Measurements from ENCODE around the gene PTPN1.

GRCh38 chr20:50484271-50484976 lies 25.8 kb upstream of the PTPN1 start:
- TF ChIP-seq, protein P1, sequence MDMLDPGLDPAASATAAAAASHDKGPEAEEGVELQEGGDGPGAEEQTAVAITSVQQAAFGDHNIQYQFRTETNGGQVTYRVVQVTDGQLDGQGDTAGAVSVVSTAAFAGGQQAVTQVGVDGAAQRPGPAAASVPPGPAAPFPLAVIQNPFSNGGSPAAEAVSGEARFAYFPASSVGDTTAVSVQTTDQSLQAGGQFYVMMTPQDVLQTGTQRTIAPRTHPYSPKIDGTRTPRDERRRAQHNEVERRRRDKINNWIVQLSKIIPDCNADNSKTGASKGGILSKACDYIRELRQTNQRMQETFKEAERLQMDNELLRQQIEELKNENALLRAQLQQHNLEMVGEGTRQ (IDR thresholded peaks at IDR 0.05; ENCODE audit: borderline replicate concordance, low read depth, low read length): no peak
- TF ChIP-seq EP300 (IDR thresholded peaks at IDR 0.05; ENCODE audit: borderline replicate concordance in 1 of 2, low read depth in 1 of 2, low read length in 1 of 2) (no peak), POLR2AphosphoS5 (IDR thresholded peaks at IDR 0.05; ENCODE audit: low read depth, low read length) (no peak), EZH2phosphoT487 (IDR thresholded peaks at IDR 0.05; ENCODE audit: borderline replicate concordance, low read depth) (no peak), REST (IDR thresholded peaks at IDR 0.05; ENCODE audit: low read depth, low read length) (no peak), SMC3 (IDR thresholded peaks at IDR 0.05; ENCODE audit: low read depth, low read length) (no peak), MEF2A (IDR thresholded peaks at IDR 0.05; ENCODE audit: borderline replicate concordance, low read depth) (no peak), TAF1 (IDR thresholded peaks at IDR 0.05; ENCODE audit: borderline replicate concordance, low read depth, low read length) (no peak), ZBTB33 (IDR thresholded peaks at IDR 0.05; ENCODE audit: borderline replicate concordance, low read depth) (no peak), JUND (IDR thresholded peaks at IDR 0.05) (no peak)
- TF ChIP-seq, protein P2, sequence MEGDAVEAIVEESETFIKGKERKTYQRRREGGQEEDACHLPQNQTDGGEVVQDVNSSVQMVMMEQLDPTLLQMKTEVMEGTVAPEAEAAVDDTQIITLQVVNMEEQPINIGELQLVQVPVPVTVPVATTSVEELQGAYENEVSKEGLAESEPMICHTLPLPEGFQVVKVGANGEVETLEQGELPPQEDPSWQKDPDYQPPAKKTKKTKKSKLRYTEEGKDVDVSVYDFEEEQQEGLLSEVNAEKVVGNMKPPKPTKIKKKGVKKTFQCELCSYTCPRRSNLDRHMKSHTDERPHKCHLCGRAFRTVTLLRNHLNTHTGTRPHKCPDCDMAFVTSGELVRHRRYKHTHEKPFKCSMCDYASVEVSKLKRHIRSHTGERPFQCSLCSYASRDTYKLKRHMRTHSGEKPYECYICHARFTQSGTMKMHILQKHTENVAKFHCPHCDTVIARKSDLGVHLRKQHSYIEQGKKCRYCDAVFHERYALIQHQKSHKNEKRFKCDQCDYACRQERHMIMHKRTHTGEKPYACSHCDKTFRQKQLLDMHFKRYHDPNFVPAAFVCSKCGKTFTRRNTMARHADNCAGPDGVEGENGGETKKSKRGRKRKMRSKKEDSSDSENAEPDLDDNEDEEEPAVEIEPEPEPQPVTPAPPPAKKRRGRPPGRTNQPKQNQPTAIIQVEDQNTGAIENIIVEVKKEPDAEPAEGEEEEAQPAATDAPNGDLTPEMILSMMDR (IDR thresholded peaks at IDR 0.05): no peak
- TF ChIP-seq, protein P3, sequence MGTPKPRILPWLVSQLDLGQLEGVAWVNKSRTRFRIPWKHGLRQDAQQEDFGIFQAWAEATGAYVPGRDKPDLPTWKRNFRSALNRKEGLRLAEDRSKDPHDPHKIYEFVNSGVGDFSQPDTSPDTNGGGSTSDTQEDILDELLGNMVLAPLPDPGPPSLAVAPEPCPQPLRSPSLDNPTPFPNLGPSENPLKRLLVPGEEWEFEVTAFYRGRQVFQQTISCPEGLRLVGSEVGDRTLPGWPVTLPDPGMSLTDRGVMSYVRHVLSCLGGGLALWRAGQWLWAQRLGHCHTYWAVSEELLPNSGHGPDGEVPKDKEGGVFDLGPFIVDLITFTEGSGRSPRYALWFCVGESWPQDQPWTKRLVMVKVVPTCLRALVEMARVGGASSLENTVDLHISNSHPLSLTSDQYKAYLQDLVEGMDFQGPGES (IDR thresholded peaks at IDR 0.05; ENCODE audit: low read depth, low read length): no peak
